Suprapubic skin (tissue), 4 donors: ENCODE measurements around the gene CPXM2. TPM values are rescaled to one million over a fixed set of nuclear protein-coding genes. Genes with fewer than 3 reads are reported as not detected.

Experiments used
- DNase-seq, 2 donors: peaks; one replicate each; pipeline ENCODE4 v3.0.0-alpha.2; 2019; ENCODE audit warnings: low spot score in 2 of 2
- H3K27ac ChIP-seq: fragments of 200-600 bp; sonication (generic); one replicate; pipeline ENCODE4 v1.5.1; 2019
- H3K27me3 ChIP-seq: fragments of 200-600 bp; sonication (generic); one replicate; pipeline ENCODE4 v1.5.1; 2019
- H3K36me3 ChIP-seq: fragments of 200-600 bp; sonication (generic); one replicate; pipeline ENCODE4 v1.5.1; 2019
- H3K4me1 ChIP-seq: fragments of 200-600 bp; sonication (generic); one replicate; pipeline ENCODE4 v1.5.1; 2019
- H3K4me3 ChIP-seq: fragments of 200-600 bp; sonication (generic); one replicate; pipeline ENCODE4 v1.5.1; 2019; ENCODE audit warnings: mild to moderate bottlenecking
- H3K9me3 ChIP-seq: fragments of 200-600 bp; sonication (generic); one replicate; pipeline ENCODE4 v1.5.1; 2019
- EP300 ChIP-seq: sonication (generic); formaldehyde crosslinking; IDR thresholded peaks from one replicate; pipeline ENCODE4 v1.6.1; 2017; ENCODE audit warnings: antibody characterized with exemption
- POLR2A ChIP-seq, 2 donors: fragments of 450-650 bp; IDR thresholded peaks; one replicate each; pipeline ENCODE4 v1.6.1; 2017; ENCODE audit warnings: antibody characterized with exemption in 2 of 2, mild to moderate bottlenecking in 2 of 2, moderate library complexity in 2 of 2
- POLR2AphosphoS5 ChIP-seq, 3 donors: sonication (generic); formaldehyde crosslinking; IDR thresholded peaks; one replicate each; pipeline ENCODE4 v1.6.1; 2017; ENCODE audit warnings: antibody characterized with exemption in 3 of 3
- WGBS: methylation state at CpG from one replicate; pipeline ENCODE4 v1.1.5; 2018; 5-methylcytosine and 5-hydroxymethylcytosine counted together
- total RNA-seq, 4 donors: library from RNA; depleted of rRNA; stranded (reverse); fragments of >200 nt; gene quantifications; one replicate each; pipeline ENCODE4 v1.1.0, GENCODE V29; 2016
- TF ChIP-seq, protein P1 (sequence below), 2 donors: fragments of 200-600 bp in 1 of 2; fragments of 450-650 bp in 1 of 2; sonication (generic) in 1 of 2; IDR thresholded peaks; one replicate each; pipeline ENCODE4 v1.5.1; 2016 to 2019; ENCODE audit warnings: antibody characterized with exemption in 2 of 2, mild to moderate bottlenecking in 1 of 2, moderate library complexity in 1 of 2

The CPXM2 gene
- total RNA-seq, 4 donors from 2014 or later, result 2.9 to 6.1 (median 3.7) TPM

DNA sequence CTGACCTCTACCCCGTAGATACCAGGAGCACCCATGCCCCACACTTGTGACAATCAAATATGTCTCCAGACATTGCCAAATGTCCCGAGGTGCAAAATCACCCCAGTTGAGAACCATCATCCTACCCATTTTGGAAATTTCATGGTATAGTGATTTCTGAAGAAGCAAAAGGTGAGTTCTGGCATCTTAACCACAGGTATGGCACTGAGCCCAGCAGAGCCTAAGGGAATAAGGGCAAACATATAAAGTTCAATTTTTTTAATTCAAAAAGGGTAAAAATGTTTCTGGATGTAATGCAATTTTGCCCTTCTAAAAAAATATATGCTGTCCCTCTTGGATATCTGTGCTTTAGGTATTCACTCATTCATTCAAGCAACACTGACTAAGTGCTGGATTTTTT is 30.5 kb upstream of the CPXM2 start:
- Histone ChIP-seq H3K27ac (no peak overlapping the region), H3K27me3 (peaks cover 7% of the 10 kb centered on the region), H3K9me3 (peaks cover 5% of the 10 kb centered on the region), H3K4me1 (no peaks in the 10 kb centered on the region), H3K4me3 (no peak overlapping the region), H3K36me3 (no peaks in the 10 kb centered on the region)
- no peak for DNase-seq
- TF ChIP-seq, protein P1, sequence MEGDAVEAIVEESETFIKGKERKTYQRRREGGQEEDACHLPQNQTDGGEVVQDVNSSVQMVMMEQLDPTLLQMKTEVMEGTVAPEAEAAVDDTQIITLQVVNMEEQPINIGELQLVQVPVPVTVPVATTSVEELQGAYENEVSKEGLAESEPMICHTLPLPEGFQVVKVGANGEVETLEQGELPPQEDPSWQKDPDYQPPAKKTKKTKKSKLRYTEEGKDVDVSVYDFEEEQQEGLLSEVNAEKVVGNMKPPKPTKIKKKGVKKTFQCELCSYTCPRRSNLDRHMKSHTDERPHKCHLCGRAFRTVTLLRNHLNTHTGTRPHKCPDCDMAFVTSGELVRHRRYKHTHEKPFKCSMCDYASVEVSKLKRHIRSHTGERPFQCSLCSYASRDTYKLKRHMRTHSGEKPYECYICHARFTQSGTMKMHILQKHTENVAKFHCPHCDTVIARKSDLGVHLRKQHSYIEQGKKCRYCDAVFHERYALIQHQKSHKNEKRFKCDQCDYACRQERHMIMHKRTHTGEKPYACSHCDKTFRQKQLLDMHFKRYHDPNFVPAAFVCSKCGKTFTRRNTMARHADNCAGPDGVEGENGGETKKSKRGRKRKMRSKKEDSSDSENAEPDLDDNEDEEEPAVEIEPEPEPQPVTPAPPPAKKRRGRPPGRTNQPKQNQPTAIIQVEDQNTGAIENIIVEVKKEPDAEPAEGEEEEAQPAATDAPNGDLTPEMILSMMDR (IDR thresholded peaks at IDR 0.05), result no peak
- TF ChIP-seq POLR2A (IDR thresholded peaks at IDR 0.05), result no peak
- TF ChIP-seq EP300, result no peak
- WGBS, result 53% methylated on average over 2 of the region's 2 CpGs

DNA sequence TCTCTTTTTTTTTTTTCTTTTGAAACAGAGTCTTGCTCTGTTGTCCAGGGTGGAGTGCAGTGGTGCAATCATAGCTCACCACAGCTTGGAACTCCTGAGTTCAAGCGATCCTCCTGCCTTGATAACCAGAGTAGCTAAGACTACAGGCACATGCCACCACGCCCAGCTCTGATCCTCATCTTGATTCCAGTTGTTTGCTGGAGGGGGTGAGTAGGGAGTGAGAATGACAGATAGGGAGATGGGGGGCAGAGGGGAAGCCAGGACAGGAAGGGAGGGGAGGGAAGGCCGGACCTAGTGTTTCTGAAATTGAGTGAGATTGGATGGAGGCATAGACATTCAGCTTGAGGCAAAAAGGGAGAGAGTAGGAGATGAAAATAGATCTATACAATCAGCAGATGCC is 25.2 kb upstream of the CPXM2 start:
- no peak for DNase-seq
- no peak overlapping the region for H3K4me3 ChIP-seq
- WGBS, result 58% methylated on average over 3 of the region's 3 CpGs
- H3K36me3 ChIP-seq, result no peaks in the 10 kb centered on the region
- H3K9me3 ChIP-seq, result peaks cover 5% of the 10 kb centered on the region
- H3K27me3 ChIP-seq, result peaks cover 8% of the 10 kb centered on the region
- no peak overlapping the region for H3K27ac ChIP-seq
- no peak for TF ChIP-seq POLR2AphosphoS5 (IDR thresholded peaks at IDR 0.05)
- TF ChIP-seq, protein P1 (IDR thresholded peaks at IDR 0.05), result no peak
- H3K4me1 ChIP-seq, result peaks cover 20% of the 10 kb centered on the region

DNA sequence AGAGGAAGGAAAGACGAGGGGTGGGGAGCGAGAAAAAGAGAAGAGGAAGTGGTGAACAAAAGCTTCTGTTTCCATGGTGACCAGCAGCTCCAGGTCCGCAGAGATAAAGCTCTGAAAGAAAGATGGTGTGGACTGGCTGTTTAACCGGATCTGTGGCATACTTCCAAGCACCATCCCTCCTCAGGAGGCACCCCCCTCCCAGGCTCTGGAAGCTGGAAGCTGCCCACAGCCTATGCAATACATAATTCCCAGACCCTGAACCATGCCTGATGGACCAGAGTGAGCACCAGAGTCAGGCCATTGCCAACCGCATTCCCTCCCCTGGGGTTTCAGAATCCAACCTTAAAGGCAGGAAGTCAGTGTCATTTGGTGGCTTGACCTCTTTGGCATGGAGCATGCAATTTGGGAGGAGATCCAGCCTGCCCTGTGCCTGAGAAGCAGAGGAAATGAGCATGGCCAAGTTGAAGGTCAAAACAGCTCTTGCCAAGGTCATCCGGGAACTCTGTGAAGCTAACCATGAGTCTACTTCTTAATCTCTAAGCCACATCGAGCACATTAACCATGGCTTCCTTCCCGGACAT is 22.2 kb upstream of the CPXM2 start:
- H3K27ac ChIP-seq, result no peak overlapping the region
- 62% methylated on average over 8 of the region's 8 CpGs for WGBS
- H3K4me1 ChIP-seq, result peaks cover 22% of the 10 kb centered on the region
- no peaks in the 10 kb centered on the region for H3K36me3 ChIP-seq
- TF ChIP-seq EP300 (no peak), POLR2AphosphoS5 (IDR thresholded peaks at IDR 0.05) (no peak), POLR2A (IDR thresholded peaks at IDR 0.05) (no peak)
- TF ChIP-seq, protein P1 (IDR thresholded peaks at IDR 0.05), result no peak
- DNase-seq, result peak in 1 of 2 donors; percentile 54
- peaks cover 5% of the 10 kb centered on the region for H3K9me3 ChIP-seq
- H3K27me3 ChIP-seq, result peaks cover 25% of the 10 kb centered on the region
- H3K4me3 ChIP-seq, result no peak overlapping the region

DNA sequence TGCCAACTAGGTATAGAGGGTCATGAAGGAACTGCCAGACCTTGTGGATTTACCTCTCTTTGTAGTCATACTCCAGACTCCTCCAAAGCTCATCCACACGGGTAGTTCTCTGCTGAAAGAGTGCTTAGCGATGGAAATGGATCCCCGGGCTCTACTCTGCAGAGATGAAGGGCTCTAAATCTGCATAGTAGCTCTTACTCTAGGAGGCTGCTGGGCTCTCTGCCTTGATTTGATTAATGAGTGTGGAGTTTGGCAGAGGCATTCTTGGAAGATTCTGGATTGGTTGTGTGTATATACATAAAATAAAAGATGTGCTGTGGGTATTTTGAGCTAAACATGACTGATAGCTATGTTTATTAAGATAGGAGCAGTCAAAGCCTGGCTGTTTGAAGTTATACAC is 21.3 kb upstream of the CPXM2 start:
- Histone ChIP-seq H3K27me3 (peaks cover 31% of the 10 kb centered on the region), H3K9me3 (no peaks in the 10 kb centered on the region), H3K36me3 (no peaks in the 10 kb centered on the region), H3K4me1 (peaks cover 22% of the 10 kb centered on the region), H3K4me3 (no peak overlapping the region), H3K27ac (no peak overlapping the region)
- WGBS, result 34% methylated on average over 3 of the region's 3 CpGs
- DNase-seq, result no peak
- TF ChIP-seq POLR2AphosphoS5 (IDR thresholded peaks at IDR 0.05) (no peak), EP300 (no peak), POLR2A (IDR thresholded peaks at IDR 0.05) (no peak)
- TF ChIP-seq, protein P1 (IDR thresholded peaks at IDR 0.05), result no peak

DNA sequence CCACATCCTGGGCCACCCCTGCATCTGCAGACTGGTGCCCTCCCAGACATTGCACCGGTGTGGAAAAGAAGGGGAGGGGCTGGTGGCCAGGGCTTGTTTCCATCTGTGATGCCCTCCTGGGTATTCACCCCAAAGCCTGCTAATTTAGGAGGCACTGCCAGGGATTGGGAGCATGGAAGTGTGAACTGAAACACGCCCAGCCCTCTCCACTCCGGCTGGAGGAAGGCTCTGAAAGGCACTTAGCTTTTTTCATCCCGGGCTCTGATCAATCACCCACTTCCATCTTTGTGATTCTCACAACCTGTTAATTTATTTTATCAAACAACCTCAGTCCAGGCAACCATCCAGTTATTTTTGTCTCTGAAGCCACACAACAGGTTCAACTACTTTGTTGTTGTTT is 20.9 kb upstream of the CPXM2 start:
- peaks cover 33% of the 10 kb centered on the region for H3K27me3 ChIP-seq
- no peak overlapping the region for H3K4me3 ChIP-seq
- TF ChIP-seq POLR2A (IDR thresholded peaks at IDR 0.05) (no peak), POLR2AphosphoS5 (IDR thresholded peaks at IDR 0.05) (no peak), EP300 (no peak)
- TF ChIP-seq, protein P1 (IDR thresholded peaks at IDR 0.05), result no peak
- 36% methylated on average over 4 of the region's 4 CpGs for WGBS
- no peaks in the 10 kb centered on the region for H3K9me3 ChIP-seq
- no peak overlapping the region for H3K27ac ChIP-seq
- no peaks in the 10 kb centered on the region for H3K36me3 ChIP-seq
- peak in 1 of 2 donors; percentile 21 for DNase-seq
- peaks cover 22% of the 10 kb centered on the region for H3K4me1 ChIP-seq
